Astrocyte (in vitro differentiated cells and primary cell): ENCODE data around the gene LOXHD1. TPM values are rescaled to one million over a fixed set of nuclear protein-coding genes. Genes with fewer than 3 reads are reported as not detected.

Experiments
- DNase-seq: peaks from one replicate; pipeline ENCODE4 v3.0.0-alpha.2; 2010; ENCODE audit warnings: low read depth
- FAIRE-seq: peaks from 2 replicates; lab custom pipeline; 2011; peaks lifted over from hg19 to GRCh38; lab: Jason Lieb, UNC
- H2AFZ ChIP-seq: 2 replicates; pipeline ENCODE4 v1.6.0; 2012; ENCODE audit warnings: low read depth, low read length, inconsistent platforms
- H3K27ac ChIP-seq: 2 replicates; pipeline ENCODE4 v1.5.1; 2011; ENCODE audit warnings: low read depth, low read length, inconsistent platforms
- H3K27me3 ChIP-seq: 2 replicates; pipeline ENCODE4 v1.6.0; 2011; ENCODE audit warnings: low read length, inconsistent platforms; ENCODE audit not compliant: insufficient read depth
- H3K36me3 ChIP-seq: 2 replicates; pipeline ENCODE4 v1.5.1; 2011; ENCODE audit warnings: low read length, inconsistent platforms; ENCODE audit not compliant: insufficient read depth
- H3K4me1 ChIP-seq: 2 replicates; pipeline ENCODE4 v1.5.1; 2011; ENCODE audit warnings: low read length, inconsistent platforms; ENCODE audit not compliant: insufficient read depth
- H3K4me2 ChIP-seq: 2 replicates; pipeline ENCODE4 v1.6.0; 2012; ENCODE audit warnings: low read length, inconsistent platforms
- H3K4me3 ChIP-seq: 2 replicates; pipeline ENCODE4 v1.5.1; 2011; ENCODE audit warnings: low read depth, mild to moderate bottlenecking, low read length, inconsistent platforms; ENCODE audit not compliant: insufficient read depth
- H3K79me2 ChIP-seq: 2 replicates; pipeline ENCODE4 v1.6.0; 2012; ENCODE audit warnings: mild to moderate bottlenecking, low read length, inconsistent platforms; ENCODE audit not compliant: insufficient read depth
- H3K9ac ChIP-seq: 2 replicates; pipeline ENCODE4 v1.6.0; 2012; ENCODE audit warnings: mild to moderate bottlenecking, low read length, inconsistent platforms
- H3K9me3 ChIP-seq: 2 replicates; pipeline ENCODE4 v1.5.1; 2012; ENCODE audit warnings: low read depth, mild to moderate bottlenecking, low read length, inconsistent platforms; ENCODE audit not compliant: insufficient read depth
- H4K20me1 ChIP-seq: 2 replicates; pipeline ENCODE4 v1.6.0; 2012; ENCODE audit warnings: low read length, inconsistent platforms; ENCODE audit not compliant: insufficient read depth
- H3K27ac Mint-ChIP-seq: one replicate; pipeline ENCODE4 v1.8.0; 2021; ENCODE audit warnings: mild to moderate bottlenecking, mixed read lengths; ENCODE audit not compliant: unreplicated experiment
- H3K27me3 Mint-ChIP-seq: one replicate; pipeline ENCODE4 v1.8.0; 2021; ENCODE audit warnings: low read depth, mixed read lengths; ENCODE audit not compliant: unreplicated experiment
- H3K36me3 Mint-ChIP-seq: one replicate; pipeline ENCODE4 v1.8.0; 2021; ENCODE audit warnings: low read depth, mixed read lengths; ENCODE audit not compliant: unreplicated experiment
- H3K4me1 Mint-ChIP-seq: one replicate; pipeline ENCODE4 v1.8.0; 2021; ENCODE audit warnings: low read depth, mixed read lengths; ENCODE audit not compliant: unreplicated experiment
- H3K4me3 Mint-ChIP-seq: one replicate; pipeline ENCODE4 v1.8.0; 2021; ENCODE audit warnings: mild to moderate bottlenecking, moderate library complexity, mixed read lengths; ENCODE audit not compliant: unreplicated experiment
- H3K9me3 Mint-ChIP-seq: one replicate; pipeline ENCODE4 v1.8.0; 2021; ENCODE audit warnings: mild to moderate bottlenecking, mixed read lengths; ENCODE audit not compliant: unreplicated experiment
- CTCF ChIP-seq: IDR thresholded peaks from 2 replicates; pipeline ENCODE4 v1.5.1; 2011; ENCODE audit warnings: low read depth, mild to moderate bottlenecking, inconsistent platforms, low read length, moderate library complexity; ENCODE audit not compliant: insufficient read depth
- EZH2 ChIP-seq: IDR thresholded peaks from 2 replicates; pipeline ENCODE4 v1.6.1; 2012; ENCODE audit warnings: mild to moderate bottlenecking, low read length, inconsistent platforms; ENCODE audit not compliant: insufficient read depth
- total RNA-seq: library from RNA; stranded (reverse); gene quantifications from 2 replicates; pipeline ENCODE4 v1.2.1, GENCODE V29; 2021

Gene LOXHD1
- total RNA-seq, 1 donor from 2014 or later, result not detected

- Mint-ChIP-seq H3K27me3 (peaks cover 27% of the 10 kb centered on the region), H3K4me1 (no peaks in the 10 kb centered on the region), H3K4me3 (no peak overlapping the region), H3K36me3 (no peaks in the 10 kb centered on the region), H3K9me3 (no peaks in the 10 kb centered on the region), H3K27ac (no peak overlapping the region)
- Histone ChIP-seq H4K20me1 (no peaks in the 10 kb centered on the region), H3K36me3 (no peaks in the 10 kb centered on the region), H3K27ac (no peak overlapping the region), H3K9ac (no peak overlapping the region), H2AFZ (no peak overlapping the region), H3K4me3 (no peak overlapping the region), H3K9me3 (no peaks in the 10 kb centered on the region), H3K4me1 (no peaks in the 10 kb centered on the region), H3K4me2 (no peak overlapping the region), H3K79me2 (no peaks in the 10 kb centered on the region), H3K27me3 (no peaks in the 10 kb centered on the region)
- no peak for TF ChIP-seq EZH2
- no peak for TF ChIP-seq CTCF
- DNase-seq (no peak), FAIRE-seq (no peak)
Measured at GRCh38 chr18:46559946-46560670, 96.9 kb downstream of the LOXHD1 start.

- Mint-ChIP-seq H3K4me1 (no peaks in the 10 kb centered on the region), H3K27ac (no peak overlapping the region), H3K4me3 (no peak overlapping the region), H3K9me3 (no peaks in the 10 kb centered on the region), H3K27me3 (peaks cover 24% of the 10 kb centered on the region), H3K36me3 (no peaks in the 10 kb centered on the region)
- no peak overlapping the region for H3K27ac ChIP-seq
- FAIRE-seq (no peak), DNase-seq (no peak)
- H3K9ac ChIP-seq, result no peak overlapping the region
- no peaks in the 10 kb centered on the region for H3K27me3 ChIP-seq
- H2AFZ ChIP-seq, result no peak overlapping the region
- H3K4me2 ChIP-seq, result no peak overlapping the region
- H3K4me3 ChIP-seq, result no peak overlapping the region
- TF ChIP-seq EZH2, result no peak
- no peak for TF ChIP-seq CTCF
- no peaks in the 10 kb centered on the region for H4K20me1 ChIP-seq
- no peaks in the 10 kb centered on the region for H3K36me3 ChIP-seq
- H3K9me3 ChIP-seq, result no peaks in the 10 kb centered on the region
- H3K4me1 ChIP-seq, result no peaks in the 10 kb centered on the region
- no peaks in the 10 kb centered on the region for H3K79me2 ChIP-seq
Measured at GRCh38 chr18:46559296-46559695, 97.7 kb downstream of the LOXHD1 start.

- no peak for TF ChIP-seq CTCF
- TF ChIP-seq EZH2, result no peak
- no peaks in the 10 kb centered on the region for H3K4me1 ChIP-seq
- no peaks in the 10 kb centered on the region for H3K36me3 Mint-ChIP-seq
- no peaks in the 10 kb centered on the region for H3K9me3 Mint-ChIP-seq
- no peak overlapping the region for H3K27ac ChIP-seq
- no peak overlapping the region for H2AFZ ChIP-seq
- no peaks in the 10 kb centered on the region for H3K36me3 ChIP-seq
- no peak overlapping the region for H3K27ac Mint-ChIP-seq
- DNase-seq (no peak), FAIRE-seq (no peak)
- no peaks in the 10 kb centered on the region for H3K4me1 Mint-ChIP-seq
- no peak overlapping the region for H3K4me2 ChIP-seq
- no peaks in the 10 kb centered on the region for H3K27me3 ChIP-seq
- no peak overlapping the region for H3K4me3 ChIP-seq
- H3K79me2 ChIP-seq, result no peaks in the 10 kb centered on the region
- H3K9me3 ChIP-seq, result no peaks in the 10 kb centered on the region
- H3K27me3 Mint-ChIP-seq, result peaks cover 27% of the 10 kb centered on the region
- no peak overlapping the region for H3K9ac ChIP-seq
- H3K4me3 Mint-ChIP-seq, result no peak overlapping the region
- H4K20me1 ChIP-seq, result no peaks in the 10 kb centered on the region
Measured at GRCh38 chr18:46556590-46557206, 100.3 kb downstream of the LOXHD1 start.
